ENCODE data around the gene CMKLR1.

Gene CMKLR1

GRCh38 chr12:108348842-108349241 lies 9.7 kb upstream of the CMKLR1 start:
- no peak for DNase-seq
- Mint-ChIP-seq H3K4me3 (no peak overlapping the region), H3K36me3 (ENCODE audit: low read depth) (no peaks in the 10 kb centered on the region)

GRCh38 chr12:108346727-108347710 lies 7.9 kb upstream of the CMKLR1 start:
- Mint-ChIP-seq H3K27me3 (ENCODE audit: low read depth, poor library complexity) (peaks cover 3% of the 10 kb centered on the region), H3K4me3 (no peak overlapping the region), H3K9me3 (peaks cover 4% of the 10 kb centered on the region), H3K4me1 (peaks cover 39% of the 10 kb centered on the region), H3K27ac (no peak overlapping the region), H3K36me3 (ENCODE audit: low read depth) (no peaks in the 10 kb centered on the region)
- no peak for DNase-seq
- no peak for TF ChIP-seq CTCF (IDR thresholded peaks at IDR 0.05)

More at GRCh38 chr12:108348842-108349241, 9.7 kb upstream of the CMKLR1 start:
- H3K27ac Mint-ChIP-seq = peak overlapping the region; percentile 52
- peaks cover 3% of the 10 kb centered on the region for H3K27me3 Mint-ChIP-seq (ENCODE audit: low read depth, poor library complexity)
- H3K4me1 Mint-ChIP-seq = peaks cover 33% of the 10 kb centered on the region
- peaks cover 4% of the 10 kb centered on the region for H3K9me3 Mint-ChIP-seq
- TF ChIP-seq CTCF (IDR thresholded peaks at IDR 0.05) = no peak

GRCh38 chr12:108345716-108346633 lies 6.9 kb upstream of the CMKLR1 start:
- no peak for DNase-seq

GRCh38 chr12:108342985-108343384 lies 3.9 kb upstream of the CMKLR1 start:
- peaks cover 4% of the 10 kb centered on the region for H3K9me3 Mint-ChIP-seq
- peaks cover 59% of the 10 kb centered on the region for H3K4me1 Mint-ChIP-seq
- no peaks in the 10 kb centered on the region for H3K27me3 Mint-ChIP-seq (ENCODE audit: low read depth, poor library complexity)
- no peaks in the 10 kb centered on the region for H3K36me3 Mint-ChIP-seq (ENCODE audit: low read depth)
- peak; percentile 28 for DNase-seq
- no peak overlapping the region for H3K4me3 Mint-ChIP-seq
- no peak for TF ChIP-seq CTCF (IDR thresholded peaks at IDR 0.05)
- H3K27ac Mint-ChIP-seq = peak overlapping the region; percentile 80

More at GRCh38 chr12:108345716-108346633, 6.9 kb upstream of the CMKLR1 start:
- no peak overlapping the region for H3K4me3 Mint-ChIP-seq
- peaks cover 4% of the 10 kb centered on the region for H3K9me3 Mint-ChIP-seq
- peaks cover 3% of the 10 kb centered on the region for H3K27me3 Mint-ChIP-seq (ENCODE audit: low read depth, poor library complexity)
- no peaks in the 10 kb centered on the region for H3K36me3 Mint-ChIP-seq (ENCODE audit: low read depth)
- TF ChIP-seq CTCF (IDR thresholded peaks at IDR 0.05) = no peak
- H3K27ac Mint-ChIP-seq = no peak overlapping the region
- H3K4me1 Mint-ChIP-seq = peaks cover 46% of the 10 kb centered on the region

- TF ChIP-seq CTCF (IDR thresholded peaks at IDR 0.05) = no peak
- H3K9me3 Mint-ChIP-seq = peaks cover 4% of the 10 kb centered on the region
- H3K4me3 Mint-ChIP-seq = no peak overlapping the region
- peaks cover 66% of the 10 kb centered on the region for H3K4me1 Mint-ChIP-seq
- no peaks in the 10 kb centered on the region for H3K36me3 Mint-ChIP-seq (ENCODE audit: low read depth)
- H3K27ac Mint-ChIP-seq = peak overlapping the region; percentile 80
- no peak for DNase-seq
- no peaks in the 10 kb centered on the region for H3K27me3 Mint-ChIP-seq (ENCODE audit: low read depth, poor library complexity)
These were observed 3.0 kb upstream of the CMKLR1 start for GRCh38 chr12:108341854-108342847.
